Measurements from ENCODE around the gene FERMT3.
A peak's percentile ranks its signal among the peaks of the same experiment; 100 is the strongest.

Gene FERMT3

DNA sequence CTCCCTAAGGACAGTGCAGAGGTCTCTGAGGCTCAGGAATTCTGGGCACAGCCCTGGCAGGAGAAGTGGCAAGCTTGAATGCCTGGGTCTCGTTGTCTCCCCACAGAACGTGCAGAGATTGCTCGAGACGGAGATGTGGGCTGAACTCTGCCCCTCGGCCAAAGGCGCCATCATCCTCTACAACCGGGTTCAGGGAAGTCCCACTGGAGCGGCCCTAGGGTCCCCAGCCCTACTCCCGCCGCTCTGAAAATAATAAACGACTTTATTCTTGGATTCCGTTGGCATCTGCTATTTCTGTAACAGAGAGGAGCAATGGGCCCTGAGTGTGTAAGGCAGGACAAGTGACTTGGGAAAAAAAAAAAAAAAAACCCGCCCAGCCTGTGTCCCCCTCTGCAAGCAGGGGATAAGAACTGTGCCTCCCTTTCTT is 23.2 kb downstream of the FERMT3 start:
- Histone ChIP-seq H3K27me3 (ENCODE audit: insufficient read depth, low read length) (no peaks in the 10 kb centered on the region), H3K4me3 (ENCODE audit: low read length) (peak overlapping the region; percentile 70), H3K9me3 (ENCODE audit: low read length) (no peaks in the 10 kb centered on the region), H3K4me1 (ENCODE audit: insufficient read depth, low read length) (peaks cover 36% of the 10 kb centered on the region), H3K36me3 (ENCODE audit: insufficient read depth, low read length) (no peaks in the 10 kb centered on the region), H2AFZ (ENCODE audit: low read depth, low read length) (peak overlapping the region; percentile 58)

DNA sequence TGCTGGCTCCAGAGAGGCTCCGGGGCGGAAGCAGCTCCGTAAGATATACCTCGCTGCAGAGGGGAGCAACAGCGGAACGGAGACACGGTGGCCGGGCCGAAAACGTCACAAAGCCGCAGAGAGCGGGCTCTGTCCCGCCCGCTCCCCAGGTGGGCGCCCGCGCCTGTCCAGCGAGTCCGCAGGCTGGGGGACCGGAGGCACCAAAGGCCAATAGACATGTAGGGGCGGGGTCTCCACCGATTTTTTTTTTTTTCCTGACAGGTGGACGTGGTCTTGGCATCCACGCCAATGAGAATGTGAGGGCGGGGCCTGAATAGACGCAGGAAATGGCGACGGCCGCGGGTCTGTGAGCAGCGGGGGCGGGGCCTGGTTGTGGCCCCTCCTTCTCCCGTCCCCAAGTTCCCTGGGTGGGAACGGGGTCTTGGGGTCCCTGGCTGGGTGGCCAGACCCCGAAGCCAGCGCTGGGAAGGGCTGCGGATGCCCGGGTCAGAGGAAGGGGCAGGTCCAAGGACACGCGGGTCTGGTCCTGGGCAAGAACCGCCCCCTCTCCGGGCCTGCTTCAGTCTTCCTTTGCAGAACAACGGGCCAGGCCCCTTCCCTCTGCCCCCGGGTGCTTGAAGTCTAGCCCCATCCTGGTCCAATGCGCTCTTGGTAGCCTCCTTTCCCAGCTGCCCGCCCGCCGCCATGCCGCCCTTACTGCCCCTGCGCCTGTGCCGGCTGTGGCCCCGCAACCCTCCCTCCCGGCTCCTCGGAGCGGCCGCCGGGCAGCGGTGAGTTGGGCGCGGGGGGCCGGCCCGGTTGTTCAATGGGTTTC is 23.9 kb downstream of the FERMT3 start, which contains the start of gene DNAJC4:
TSS of gene DNAJC4 (plus strand) at position 378 of the 814 bp plus-strand sequence. CDS start at position 685, 307 bp downstream.
- peak within 1 kb of the TSS; percentile 70 for H3K4me3 ChIP-seq (ENCODE audit: low read length)
- no peaks in the 10 kb centered on the region for H3K9me3 ChIP-seq (ENCODE audit: low read length)
- no peaks in the 10 kb centered on the region for H3K36me3 ChIP-seq (ENCODE audit: insufficient read depth, low read length)
- H3K27me3 ChIP-seq (ENCODE audit: insufficient read depth, low read length), result no peaks in the 10 kb centered on the region
- peak within 1 kb of the TSS; percentile 58 for H2AFZ ChIP-seq (ENCODE audit: low read depth, low read length)
- H3K4me1 ChIP-seq (ENCODE audit: insufficient read depth, low read length), result peaks cover 30% of the 10 kb centered on the region

DNA sequence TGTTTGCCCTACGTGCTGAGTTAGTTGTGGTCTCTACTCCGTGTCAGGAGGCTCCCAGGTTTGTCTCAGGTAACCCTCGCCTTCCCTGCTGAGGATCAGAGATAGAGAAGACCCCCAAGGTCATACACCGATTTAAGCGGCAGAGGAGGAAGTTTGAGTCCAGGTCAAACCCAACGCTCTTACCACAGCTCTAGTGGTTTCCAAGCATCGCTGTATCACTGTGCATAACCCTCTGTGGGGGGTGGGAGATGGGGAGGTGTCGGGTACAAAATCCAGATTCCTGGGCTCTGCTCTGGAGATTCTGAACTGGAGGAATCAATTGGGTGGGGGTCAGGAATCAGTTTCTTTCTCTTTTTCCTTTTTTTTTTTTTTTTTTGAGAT is 24.5 kb downstream of the FERMT3 start:
- Histone ChIP-seq H3K36me3 (ENCODE audit: insufficient read depth, low read length) (no peaks in the 10 kb centered on the region), H3K4me3 (ENCODE audit: low read length) (peak overlapping the region; percentile 70), H2AFZ (ENCODE audit: low read depth, low read length) (peak overlapping the region; percentile 58), H3K9me3 (ENCODE audit: low read length) (no peaks in the 10 kb centered on the region), H3K27me3 (ENCODE audit: insufficient read depth, low read length) (no peaks in the 10 kb centered on the region), H3K4me1 (ENCODE audit: insufficient read depth, low read length) (peaks cover 28% of the 10 kb centered on the region)

DNA sequence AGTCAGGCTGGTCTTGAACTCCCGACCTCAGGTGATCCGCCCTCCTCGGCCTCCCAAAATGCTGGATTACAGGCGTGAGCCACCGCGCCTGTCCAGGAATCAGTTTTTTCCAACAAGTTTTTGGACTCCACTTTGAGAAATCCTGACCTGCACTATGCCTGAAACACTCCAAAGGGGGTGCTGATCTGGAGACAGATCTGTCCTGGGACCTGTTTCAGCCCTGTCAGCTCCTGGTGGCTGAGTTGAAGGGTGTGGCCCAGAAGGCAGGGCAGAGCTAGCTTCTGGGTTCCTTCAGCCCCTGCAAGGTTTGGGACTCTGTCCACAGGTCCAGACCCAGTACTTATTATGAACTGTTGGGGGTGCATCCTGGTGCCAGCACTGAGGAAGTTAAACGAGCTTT is 25.0 kb downstream of the FERMT3 start:
- peaks cover 27% of the 10 kb centered on the region for H3K4me1 ChIP-seq (ENCODE audit: insufficient read depth, low read length)
- H3K4me3 ChIP-seq (ENCODE audit: low read length), result no peak overlapping the region
- no peak overlapping the region for H2AFZ ChIP-seq (ENCODE audit: low read depth, low read length)
- no peaks in the 10 kb centered on the region for H3K9me3 ChIP-seq (ENCODE audit: low read length)
- no peaks in the 10 kb centered on the region for H3K36me3 ChIP-seq (ENCODE audit: insufficient read depth, low read length)
- no peaks in the 10 kb centered on the region for H3K27me3 ChIP-seq (ENCODE audit: insufficient read depth, low read length)

DNA sequence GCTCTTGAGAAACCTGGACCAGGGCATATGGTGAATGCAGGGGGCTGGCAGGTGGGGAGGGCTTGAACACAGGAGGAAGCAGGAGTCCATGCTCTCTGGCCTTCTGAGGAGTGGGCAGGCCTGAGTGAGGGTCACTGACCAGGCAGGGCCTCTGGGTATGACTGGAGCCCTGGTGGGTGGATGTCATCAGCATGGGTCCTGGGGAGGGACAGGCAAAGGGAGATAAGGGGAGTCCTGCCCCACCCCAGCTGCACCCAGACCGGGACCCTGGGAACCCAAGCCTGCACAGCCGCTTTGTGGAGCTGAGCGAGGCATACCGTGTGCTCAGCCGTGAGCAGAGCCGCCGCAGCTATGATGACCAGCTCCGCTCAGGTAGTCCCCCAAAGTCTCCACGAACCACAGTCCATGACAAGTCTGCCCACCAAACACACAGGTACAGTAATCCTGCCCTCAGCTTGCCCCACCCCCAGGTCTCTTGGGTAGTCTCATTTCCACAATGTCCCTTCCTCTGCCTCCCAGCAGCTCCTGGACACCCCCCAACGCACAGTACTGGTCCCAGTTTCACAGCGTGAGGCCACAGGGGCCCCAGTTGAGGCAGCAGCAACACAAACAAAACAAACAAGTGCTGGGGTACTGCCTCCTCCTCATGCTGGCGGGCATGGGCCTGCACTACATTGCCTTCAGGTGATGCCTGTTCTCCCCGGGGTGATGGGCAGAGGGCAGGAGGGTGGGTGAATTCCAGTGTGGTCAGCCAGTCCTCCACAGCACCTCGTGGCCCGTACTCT is 25.9 kb downstream of the FERMT3 start:
- Histone ChIP-seq H3K4me1 (ENCODE audit: insufficient read depth, low read length) (peaks cover 19% of the 10 kb centered on the region), H2AFZ (ENCODE audit: low read depth, low read length) (no peak overlapping the region), H3K4me3 (ENCODE audit: low read length) (no peak overlapping the region), H3K9me3 (ENCODE audit: low read length) (no peaks in the 10 kb centered on the region), H3K27me3 (ENCODE audit: insufficient read depth, low read length) (no peaks in the 10 kb centered on the region), H3K36me3 (ENCODE audit: insufficient read depth, low read length) (no peaks in the 10 kb centered on the region)

DNA sequence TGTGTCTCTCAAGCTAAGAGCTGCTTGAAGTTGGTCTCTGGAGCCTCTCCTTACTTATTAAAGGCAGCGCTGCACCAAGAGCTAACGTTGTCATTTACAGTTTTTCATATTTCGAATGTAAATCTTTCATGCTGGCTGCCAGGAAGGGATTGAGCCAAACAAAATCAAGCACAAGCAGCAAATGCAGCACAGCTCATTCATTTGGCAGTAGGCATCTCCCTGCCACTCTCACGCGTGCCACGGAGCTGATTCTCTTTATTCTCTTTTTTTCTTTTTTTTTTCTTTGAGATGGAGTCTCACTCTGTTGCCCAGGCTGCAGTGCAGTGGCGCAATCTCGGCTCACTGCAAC is 26.4 kb downstream of the FERMT3 start:
- Histone ChIP-seq H3K4me1 (ENCODE audit: insufficient read depth, low read length) (peaks cover 16% of the 10 kb centered on the region), H3K36me3 (ENCODE audit: insufficient read depth, low read length) (no peaks in the 10 kb centered on the region), H3K9me3 (ENCODE audit: low read length) (no peaks in the 10 kb centered on the region), H3K27me3 (ENCODE audit: insufficient read depth, low read length) (no peaks in the 10 kb centered on the region), H3K4me3 (ENCODE audit: low read length) (no peak overlapping the region), H2AFZ (ENCODE audit: low read depth, low read length) (no peak overlapping the region)

DNA sequence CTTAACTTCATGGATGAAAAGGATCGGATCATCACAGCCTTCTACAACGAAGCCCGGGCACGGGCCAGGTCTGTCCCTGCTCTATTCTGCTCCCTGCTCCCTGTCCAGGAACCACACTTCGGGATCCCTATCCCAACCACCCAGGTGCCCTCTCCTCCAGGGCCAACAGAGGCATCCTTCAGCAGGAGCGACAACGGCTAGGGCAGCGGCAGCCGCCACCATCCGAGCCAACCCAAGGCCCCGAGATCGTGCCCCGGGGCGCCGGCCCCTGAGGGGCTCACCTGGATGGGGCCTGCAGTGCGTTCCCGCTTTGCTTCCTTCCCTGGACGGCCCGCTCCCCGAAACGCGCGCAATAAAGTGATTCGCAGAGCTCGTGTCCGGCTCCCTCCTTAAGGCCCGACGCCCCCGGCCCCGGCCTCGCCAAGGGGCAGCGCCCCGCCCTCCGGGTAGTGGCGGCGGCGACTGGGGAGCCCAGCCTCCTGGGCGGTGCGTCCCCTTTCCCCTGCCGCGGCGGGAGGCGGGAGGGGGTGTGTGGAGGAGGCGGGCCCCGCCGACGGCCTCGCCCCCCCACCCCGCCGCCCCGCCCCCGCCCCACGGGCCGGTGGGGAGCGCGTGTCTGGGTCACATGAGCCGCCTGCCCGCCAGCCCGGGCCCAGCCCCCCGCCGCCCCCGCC is 27.5 kb downstream of the FERMT3 start, which contains the start of gene VEGFB:
TSS of gene VEGFB (plus strand) at position 672 of the 674 bp plus-strand sequence. CDS start 250 bp downstream, outside the sequence.
- Histone ChIP-seq H3K36me3 (ENCODE audit: insufficient read depth, low read length) (no peaks in the 10 kb centered on the region), H3K9me3 (ENCODE audit: low read length) (no peaks in the 10 kb centered on the region)

DNA sequence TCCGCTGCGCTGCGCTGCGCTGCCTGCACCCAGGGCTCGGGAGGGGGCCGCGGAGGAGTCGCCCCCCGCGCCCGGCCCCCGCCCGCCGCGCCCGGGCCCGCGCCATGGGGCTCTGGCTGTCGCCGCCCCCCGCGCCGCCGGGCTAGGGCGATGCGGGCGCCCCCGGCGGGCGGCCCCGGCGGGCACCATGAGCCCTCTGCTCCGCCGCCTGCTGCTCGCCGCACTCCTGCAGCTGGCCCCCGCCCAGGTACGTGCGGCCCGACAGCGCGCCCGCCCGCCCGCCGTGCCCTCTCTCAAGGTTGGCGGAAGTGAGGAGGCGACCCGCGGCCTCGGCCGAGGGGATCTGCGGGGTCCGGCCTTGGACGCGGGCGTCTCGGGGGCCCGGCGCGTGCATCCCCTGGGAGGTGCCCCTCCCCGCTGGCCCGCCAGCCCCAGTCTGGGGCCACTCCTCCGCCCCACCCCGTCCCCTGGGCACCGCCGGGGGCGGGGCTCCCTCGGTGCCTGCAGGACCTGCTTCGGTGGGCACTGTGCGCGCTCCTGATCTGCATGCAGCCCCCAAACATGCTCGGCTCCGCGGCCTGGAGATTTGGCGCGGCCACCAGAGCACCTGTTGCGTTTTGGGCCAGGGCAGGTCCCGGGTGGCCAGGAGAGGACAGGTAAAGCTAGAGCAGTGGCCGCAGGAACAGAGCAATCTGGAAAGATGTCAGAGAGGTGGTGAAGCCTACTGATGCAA is 28.3 kb downstream of the FERMT3 start:
- no peaks in the 10 kb centered on the region for H3K36me3 ChIP-seq (ENCODE audit: insufficient read depth, low read length)
- H3K4me1 ChIP-seq (ENCODE audit: insufficient read depth, low read length), result peaks cover 8% of the 10 kb centered on the region
- H3K27me3 ChIP-seq (ENCODE audit: insufficient read depth, low read length), result no peaks in the 10 kb centered on the region
- H2AFZ ChIP-seq (ENCODE audit: low read depth, low read length), result no peak overlapping the region
- no peak overlapping the region for H3K4me3 ChIP-seq (ENCODE audit: low read length)
- H3K9me3 ChIP-seq (ENCODE audit: low read length), result no peaks in the 10 kb centered on the region

More for the DNA sequence above, 27.5 kb downstream of the FERMT3 start, which contains the start of gene VEGFB:
- peaks cover 15% of the 10 kb centered on the region for H3K4me1 ChIP-seq (ENCODE audit: insufficient read depth, low read length)
- H2AFZ ChIP-seq (ENCODE audit: low read depth, low read length), result no peak within 1 kb of the TSS
- H3K4me3 ChIP-seq (ENCODE audit: low read length), result no peak within 1 kb of the TSS
- no peaks in the 10 kb centered on the region for H3K27me3 ChIP-seq (ENCODE audit: insufficient read depth, low read length)

DNA sequence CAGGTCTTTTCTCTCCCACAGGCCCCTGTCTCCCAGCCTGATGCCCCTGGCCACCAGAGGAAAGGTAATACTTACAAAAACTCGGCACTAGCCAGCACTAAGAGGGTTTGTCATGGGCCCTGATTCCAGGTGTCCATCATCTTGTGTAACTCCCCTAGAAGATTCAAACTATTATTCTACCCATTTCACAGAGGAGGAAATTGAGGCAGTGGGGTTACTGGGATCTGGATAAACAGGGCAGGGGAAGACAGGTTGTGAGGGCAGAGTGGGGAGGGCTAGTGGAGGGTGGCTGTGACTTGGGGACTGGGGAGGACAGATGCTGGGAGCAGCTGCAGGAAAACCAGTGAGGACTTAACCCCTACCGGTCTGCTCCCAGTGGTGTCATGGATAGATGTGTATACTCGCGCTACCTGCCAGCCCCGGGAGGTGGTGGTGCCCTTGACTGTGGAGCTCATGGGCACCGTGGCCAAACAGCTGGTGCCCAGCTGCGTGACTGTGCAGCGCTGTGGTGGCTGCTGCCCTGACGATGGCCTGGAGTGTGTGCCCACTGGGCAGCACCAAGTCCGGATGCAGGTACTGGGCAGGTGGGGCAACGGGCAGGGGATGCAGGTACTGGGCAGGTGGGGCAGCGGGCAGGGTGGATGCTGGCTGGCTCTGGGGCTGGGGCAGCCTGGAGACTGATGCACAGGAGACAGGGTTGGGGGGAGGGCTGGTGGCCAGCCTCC is 29.1 kb downstream of the FERMT3 start:
- H3K27me3 ChIP-seq (ENCODE audit: insufficient read depth, low read length), result no peaks in the 10 kb centered on the region
- no peaks in the 10 kb centered on the region for H3K36me3 ChIP-seq (ENCODE audit: insufficient read depth, low read length)
- peaks cover 14% of the 10 kb centered on the region for H3K4me1 ChIP-seq (ENCODE audit: insufficient read depth, low read length)
- no peak overlapping the region for H3K4me3 ChIP-seq (ENCODE audit: low read length)
- no peaks in the 10 kb centered on the region for H3K9me3 ChIP-seq (ENCODE audit: low read length)
- no peak overlapping the region for H2AFZ ChIP-seq (ENCODE audit: low read depth, low read length)

DNA sequence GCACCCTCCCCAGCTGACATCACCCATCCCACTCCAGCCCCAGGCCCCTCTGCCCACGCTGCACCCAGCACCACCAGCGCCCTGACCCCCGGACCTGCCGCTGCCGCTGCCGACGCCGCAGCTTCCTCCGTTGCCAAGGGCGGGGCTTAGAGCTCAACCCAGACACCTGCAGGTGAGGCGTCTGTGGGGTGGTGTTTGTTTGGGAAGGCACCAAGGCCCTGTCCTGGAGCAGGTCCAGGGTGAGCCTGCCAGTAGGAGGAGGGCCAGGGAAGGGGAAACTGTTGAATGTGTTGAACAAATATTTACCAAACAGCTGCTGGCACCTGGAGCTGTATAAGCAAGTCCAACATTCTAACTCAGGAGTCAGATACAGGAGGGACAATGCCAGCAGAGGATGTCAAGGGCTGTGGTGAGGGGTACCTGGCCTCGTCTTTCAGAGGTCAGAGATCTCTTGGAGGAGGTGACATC is 31.0 kb downstream of the FERMT3 start:
- no peaks in the 10 kb centered on the region for H3K9me3 ChIP-seq (ENCODE audit: low read length)
- H3K4me1 ChIP-seq (ENCODE audit: insufficient read depth, low read length), result peaks cover 13% of the 10 kb centered on the region
- no peak overlapping the region for H2AFZ ChIP-seq (ENCODE audit: low read depth, low read length)
- no peak overlapping the region for H3K4me3 ChIP-seq (ENCODE audit: low read length)
- no peaks in the 10 kb centered on the region for H3K36me3 ChIP-seq (ENCODE audit: insufficient read depth, low read length)
- H3K27me3 ChIP-seq (ENCODE audit: insufficient read depth, low read length), result no peaks in the 10 kb centered on the region

DNA sequence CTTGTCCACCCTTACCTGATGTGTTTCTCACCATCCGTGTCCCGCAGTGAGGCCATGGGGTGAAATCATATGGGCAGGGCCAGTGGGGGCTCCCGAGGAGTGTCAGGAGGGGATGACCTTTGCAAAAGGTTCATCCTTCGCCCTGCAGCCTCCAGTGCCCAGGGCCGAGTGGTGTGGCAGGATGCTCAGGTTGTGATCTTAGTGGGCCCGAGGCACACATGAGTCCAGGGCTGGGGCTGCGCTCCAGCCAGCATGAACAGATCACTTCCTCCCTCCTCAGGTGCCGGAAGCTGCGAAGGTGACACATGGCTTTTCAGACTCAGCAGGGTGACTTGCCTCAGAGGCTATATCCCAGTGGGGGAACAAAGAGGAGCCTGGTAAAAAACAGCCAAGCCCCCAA is 31.6 kb downstream of the FERMT3 start:
- Histone ChIP-seq H3K36me3 (ENCODE audit: insufficient read depth, low read length) (peaks cover 2% of the 10 kb centered on the region), H3K27me3 (ENCODE audit: insufficient read depth, low read length) (no peaks in the 10 kb centered on the region), H3K4me3 (ENCODE audit: low read length) (no peak overlapping the region), H3K4me1 (ENCODE audit: insufficient read depth, low read length) (peaks cover 15% of the 10 kb centered on the region), H3K9me3 (ENCODE audit: low read length) (no peaks in the 10 kb centered on the region), H2AFZ (ENCODE audit: low read depth, low read length) (no peak overlapping the region)

DNA sequence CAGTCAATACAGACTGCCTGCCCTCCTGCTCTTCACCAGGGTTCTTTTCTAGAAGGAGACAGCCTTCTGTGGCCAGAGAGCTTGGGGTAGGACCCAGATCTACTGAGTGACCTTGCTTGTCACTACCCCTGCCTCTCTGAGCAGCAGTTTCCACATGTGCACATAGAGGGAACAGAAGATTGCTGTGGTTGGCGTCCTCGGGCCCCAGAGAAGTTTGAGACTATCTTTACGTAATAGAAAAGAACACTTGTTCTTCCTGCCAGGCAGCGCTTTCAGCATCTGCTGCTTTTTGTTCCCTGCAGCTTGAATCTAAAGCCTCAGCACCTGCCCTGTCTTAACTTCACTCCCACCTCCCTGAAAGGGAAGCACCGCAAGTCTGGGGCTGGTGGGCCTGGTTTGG is 32.5 kb downstream of the FERMT3 start:
- H2AFZ ChIP-seq (ENCODE audit: low read depth, low read length), result no peak overlapping the region
- no peak overlapping the region for H3K4me3 ChIP-seq (ENCODE audit: low read length)
- H3K4me1 ChIP-seq (ENCODE audit: insufficient read depth, low read length), result peaks cover 17% of the 10 kb centered on the region
- H3K27me3 ChIP-seq (ENCODE audit: insufficient read depth, low read length), result no peaks in the 10 kb centered on the region
- H3K9me3 ChIP-seq (ENCODE audit: low read length), result no peaks in the 10 kb centered on the region
- peaks cover 11% of the 10 kb centered on the region for H3K36me3 ChIP-seq (ENCODE audit: insufficient read depth, low read length)
